ENCODE measurements around the gene TLCD1. TPM values are rescaled to one million over a fixed set of nuclear protein-coding genes. Genes with fewer than 3 reads are reported as not detected.

TLCD1 gene
- total and polyA plus RNA-seq, 2 donors (not counting 1 experiment from before 2014, with no cell fraction given) = 0.49 to 3.1 TPM

GRCh38 chr17:28710861-28711722 lies 14.9 kb downstream of the TLCD1 start:
- Histone ChIP-seq H4K20me1 (ENCODE audit: control insufficient read depth, insufficient read depth, low read length, poor library complexity, severe bottlenecking) (no peaks in the 10 kb centered on the region), H3K9me3 (ENCODE audit: control extremely low read depth in 1 of 3, control insufficient read depth in 2 of 3, insufficient read depth in 1 of 3, low read length in 2 of 3) (no peaks in the 10 kb centered on the region), H3K4me3 (ENCODE audit: control extremely low read depth in 1 of 5, extremely low read depth in 1 of 5, insufficient read depth in 1 of 5, low read depth in 2 of 5, low read length in 4 of 5) (peak overlapping the region; percentile 54 to 88 (median 73)), H3K27ac (ENCODE audit: low read length in 2 of 2) (peak overlapping the region; percentile 69 to 79), H2AFZ (ENCODE audit: insufficient read depth, low read depth, low read length, poor library complexity, severe bottlenecking) (peak overlapping the region; percentile 96), H3K4me1 (ENCODE audit: control insufficient read depth in 2 of 2, insufficient read depth in 2 of 2, low read length in 2 of 2) (peaks cover 9 to 18% of the 10 kb centered on the region in 2 donors), H3K4me2 (replicated peaks; ENCODE audit: low read depth, low read length, poor library complexity, severe bottlenecking) (peak overlapping the region; percentile 93), H3K36me3 (replicated peaks in 1 of 2; ENCODE audit: control extremely low read depth in 1 of 2, control insufficient read depth in 1 of 2, extremely low read depth in 1 of 2, insufficient read depth in 2 of 2, low read length in 1 of 2) (no peaks in the 10 kb centered on the region), H3K27me3 (replicated peaks in 1 of 4; ENCODE audit: control extremely low read depth in 1 of 4, control insufficient read depth in 3 of 4, insufficient read depth in 4 of 4, low read length in 3 of 4) (no peaks in the 10 kb centered on the region), H3K9ac (ENCODE audit: low read length) (peak overlapping the region; percentile 74), H3K79me2 (ENCODE audit: control insufficient read depth, insufficient read depth, low read length) (no peaks in the 10 kb centered on the region)
- no peak for TF ChIP-seq EZH2 (IDR thresholded peaks at IDR 0.05; ENCODE audit: borderline replicate concordance, insufficient read depth, low read depth, low read length, poor library complexity, severe bottlenecking)
- TF ChIP-seq CTCF (IDR thresholded peaks at IDR 0.05) = no peak
- POLR2A ChIA-PET = interaction anchor here (0.6 to 2.8 kb wide), 10 partner anchors 9 to 241 kb away, joined by 3 to 38 read pairs (median 4); partner anchors contain the start of genes BLTP2, NEK8, PHF12 and RPL23A
- H3K9me3 Mint-ChIP-seq (ENCODE audit: insufficient read depth) = no peaks in the 10 kb centered on the region
- H3K4me1 Mint-ChIP-seq = peaks cover 19% of the 10 kb centered on the region
- peak overlapping the region; percentile 96 for H3K4me3 Mint-ChIP-seq
- ATAC-seq (ENCODE audit: low read depth) = peak; percentile 90
- under 1% methylated on average over 68 of the region's 74 CpGs for WGBS (ENCODE audit: insufficient coverage)
- peak; percentile 88 for DNase-seq
- peak overlapping the region; percentile 93 for H3K27ac Mint-ChIP-seq
- H3K27me3 Mint-ChIP-seq = no peaks in the 10 kb centered on the region
- intact Hi-C loops (cut with micrococcal nuclease) = loop anchor here (1.0 to 10.0 kb wide), 5 partner anchors 8 to 434 kb away; partner anchors contain the start of genes ALDOC, BLTP2, PIGS and RPL23A
- CTCF ChIA-PET = interaction anchor here (0.6 to 3.2 kb wide), 7 partner anchors 8 to 191 kb away, joined by 3 to 31 read pairs (median 6); partner anchors contain the start of genes RPL23A and TLCD1
